Upper lobe of left lung (tissue), 6 donors: ENCODE results near the gene GBP5. TPM values are rescaled to one million over a fixed set of nuclear protein-coding genes. Genes with fewer than 3 reads are reported as not detected.
"Not testable (repeated sequence)": the region's sequence is repeated elsewhere in the genome, so short reads cannot be mapped to it uniquely, and the experiment has no call there.

Source experiments
- ATAC-seq, 2 donors: fragments of 200-7000 bp; cut with Tn5 transposase; one replicate each; pipeline ENCODE4 v1.9.1; 2022; ENCODE audit warnings: mild to moderate bottlenecking in 2 of 2, moderate library complexity in 2 of 2; ENCODE audit not compliant: low FRiP score in 2 of 2
- DNase-seq, 2 donors: peaks; one replicate each; pipeline ENCODE4 v3.0.0-alpha.2; 2019 to 2020
- H3K27ac ChIP-seq, 4 donors: fragments of 200-600 bp; sonication (generic); one replicate each; pipeline ENCODE4 v1.5.1; 2016 to 2019
- H3K27me3 ChIP-seq, 4 donors: fragments of 200-600 bp; sonication (generic); one replicate each; pipeline ENCODE4 v1.5.1; 2017 to 2019
- H3K36me3 ChIP-seq, 4 donors: fragments of 200-600 bp; sonication (generic); one replicate each; pipeline ENCODE4 v1.5.1; 2016 to 2019
- H3K4me1 ChIP-seq, 4 donors: fragments of 200-600 bp; sonication (generic); one replicate each; pipeline ENCODE4 v1.5.1; 2018 to 2019
- H3K4me3 ChIP-seq, 4 donors: fragments of 200-600 bp; sonication (generic); one replicate each; pipeline ENCODE4 v1.5.1; 2017 to 2019; ENCODE audit warnings: mild to moderate bottlenecking in 2 of 4, moderate library complexity in 1 of 4
- H3K9me3 ChIP-seq, 4 donors: fragments of 200-600 bp; sonication (generic); one replicate each; pipeline ENCODE4 v1.5.1; 2018 to 2019
- CTCF ChIP-seq, 6 experiments: fragments of 450-650 bp in 4 of 6; fragments of 200-600 bp in 2 of 6; sonication (generic) in 2 of 6; IDR thresholded peaks; one replicate each; pipeline ENCODE4 v1.5.1; 2016 to 2019; ENCODE audit warnings: antibody characterized with exemption in 6 of 6
- EP300 ChIP-seq, 4 donors: sonication (generic); formaldehyde crosslinking; IDR thresholded peaks; one replicate each; pipeline ENCODE4 v1.5.1; 2017; ENCODE audit warnings: antibody characterized with exemption in 4 of 4, control low read depth in 2 of 4
- POLR2A ChIP-seq, 4 donors: fragments of 450-650 bp; IDR thresholded peaks; one replicate each; pipeline ENCODE4 v1.5.1; 2016 to 2017; ENCODE audit warnings: antibody characterized with exemption in 4 of 4, mild to moderate bottlenecking in 2 of 4
- POLR2AphosphoS5 ChIP-seq, 2 donors: sonication (generic); formaldehyde crosslinking; IDR thresholded peaks; one replicate each; pipeline ENCODE4 v1.5.1; 2017; ENCODE audit warnings: antibody characterized with exemption in 2 of 2
- WGBS, 2 donors: methylation state at CpG; one replicate each; pipeline ENCODE4 v1.1.5; 2017 to 2018; 5-methylcytosine and 5-hydroxymethylcytosine counted together
- total RNA-seq, 6 donors: library from RNA; depleted of rRNA in 4 of 6; stranded (reverse); fragments of >200 nt in 4 of 6; gene quantifications; one replicate each; pipeline versions ENCODE4 v1.1.0 to v1.2.1, GENCODE V29; 2016 to 2021
- donor health status: DM: no; HTN: no; CAD: no; lungs with moderate emphysema.
- donor health status: DM: no; HTN: yes; CAD: no; lungs with severe emphysema.

GBP5 gene
- total RNA-seq, 6 donors from 2014 or later: 4.1 to 24.5 (median 7.9) TPM

DNA sequence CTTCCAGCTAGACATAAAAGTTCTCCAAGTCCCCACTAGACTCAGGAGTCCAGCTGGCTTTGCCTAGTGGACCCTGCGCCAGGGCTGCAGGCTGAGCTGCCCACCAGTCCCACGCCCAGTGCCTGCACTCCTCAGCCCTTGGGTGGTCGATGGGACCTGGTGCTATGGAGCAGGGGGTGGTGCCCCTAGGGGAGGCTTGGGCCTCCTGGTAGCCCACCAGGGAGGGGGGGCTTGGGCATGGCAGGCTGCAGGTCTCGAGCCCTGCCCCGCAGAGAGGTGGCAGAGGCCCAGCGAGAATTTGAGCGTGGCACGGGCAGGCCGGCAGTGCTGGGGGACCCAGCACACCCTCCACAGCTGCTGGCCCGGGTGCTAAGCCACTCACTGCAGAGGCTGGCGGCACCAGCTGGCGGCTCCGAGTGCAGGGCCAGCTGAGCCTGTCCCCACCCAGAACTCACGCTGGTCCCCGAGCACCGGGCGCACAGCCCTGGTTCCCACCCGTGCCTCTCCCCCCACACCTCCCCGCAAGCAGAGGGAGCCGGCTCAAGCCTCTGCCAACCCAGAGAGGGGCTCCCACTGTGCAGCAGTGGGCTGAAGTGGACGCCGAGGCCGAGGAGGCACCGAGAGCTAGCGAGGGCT lies 30.2 kb upstream of the GBP5 start:
- WGBS, 2 donors: 92 to 93% methylated on average over 8 to 17 of the region's 25 CpGs

DNA sequence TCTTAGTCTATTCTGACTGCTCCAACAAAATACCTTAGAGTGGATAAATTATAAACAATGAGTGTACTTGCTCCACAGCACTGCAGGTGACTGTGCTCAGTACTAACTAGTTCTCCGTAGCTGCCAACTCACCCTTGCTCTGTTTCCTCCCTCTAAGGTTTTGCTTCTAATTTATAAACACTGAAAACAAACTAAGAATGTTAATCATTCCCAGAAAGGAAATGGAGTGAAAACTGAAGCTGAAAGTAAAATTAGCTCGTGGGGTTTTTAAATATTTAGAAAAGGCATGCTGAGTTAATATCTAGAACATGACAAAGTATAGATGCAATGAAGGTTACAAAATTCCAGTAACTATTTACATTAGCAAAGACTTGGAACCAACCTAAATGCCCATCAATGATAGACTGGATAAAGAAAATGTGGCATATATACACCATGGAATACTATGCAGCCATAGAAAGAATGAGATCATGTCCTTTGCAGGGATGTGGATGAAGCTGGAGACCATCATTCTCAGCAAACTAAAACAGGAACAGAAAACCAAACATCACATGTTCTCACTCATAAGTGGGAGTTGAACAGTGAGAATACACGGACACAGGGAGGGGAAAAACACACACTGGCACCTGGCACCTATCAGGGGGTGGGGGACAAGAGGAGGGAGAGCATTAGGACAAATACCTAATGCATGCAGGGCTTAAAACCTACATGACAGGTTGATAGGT lies 27.2 kb upstream of the GBP5 start:
- WGBS, 2 donors: 34 to 38% methylated on average over 3 of the region's 3 CpGs
- H3K9me3 ChIP-seq, H3K27me3 ChIP-seq, ATAC-seq, H3K4me1 ChIP-seq, H3K36me3 ChIP-seq, H3K27ac ChIP-seq, DNase-seq, H3K4me3 ChIP-seq: not testable (repeated sequence)

More for the DNA sequence above, 30.2 kb upstream of the GBP5 start:
- Histone ChIP-seq H3K36me3 (no peaks in the 10 kb centered on the region), H3K27me3 (no peaks in the 10 kb centered on the region), H3K9me3 (no peaks in the 10 kb centered on the region), H3K4me1 (no peaks in the 10 kb centered on the region), H3K4me3 (no peak overlapping the region), H3K27ac (no peak overlapping the region)
- no peak for ATAC-seq
- TF ChIP-seq EP300 (IDR thresholded peaks at IDR 0.05): no peak
- no peak for TF ChIP-seq POLR2AphosphoS5 (IDR thresholded peaks at IDR 0.05)
- no peak for TF ChIP-seq POLR2A (IDR thresholded peaks at IDR 0.05)
- no peak for TF ChIP-seq CTCF (IDR thresholded peaks at IDR 0.05)
- DNase-seq: peak in 1 of 2 donors; percentile 72

- Histone ChIP-seq H3K4me3 (no peak overlapping the region), H3K27me3 (no peaks in the 10 kb centered on the region), H3K4me1 (peaks cover 0 to 4% (median 2%) of the 10 kb centered on the region in 4 donors), H3K9me3 (peaks cover 0 to under 1% (median 0%) of the 10 kb centered on the region in 4 donors), H3K27ac (no peak overlapping the region), H3K36me3 (no peaks in the 10 kb centered on the region)
- ATAC-seq (no peak), DNase-seq (no peak)
- TF ChIP-seq CTCF (IDR thresholded peaks at IDR 0.05): no peak
- no peak for TF ChIP-seq POLR2AphosphoS5 (IDR thresholded peaks at IDR 0.05)
- TF ChIP-seq POLR2A (IDR thresholded peaks at IDR 0.05): no peak
- TF ChIP-seq EP300 (IDR thresholded peaks at IDR 0.05): no peak
These were observed 25.8 kb upstream of the GBP5 start for GRCh38 chr1:89298461-89298860.

- H3K9me3 ChIP-seq: peaks cover 0 to 7% (median 3%) of the 10 kb centered on the region in 4 donors
- no peak overlapping the region for H3K27ac ChIP-seq
- H3K4me3 ChIP-seq: no peak overlapping the region
- 47 to 52% methylated on average over 1 of the region's 1 CpG for WGBS, 2 donors
- no peaks in the 10 kb centered on the region for H3K36me3 ChIP-seq
- no peaks in the 10 kb centered on the region for H3K27me3 ChIP-seq
- no peak for TF ChIP-seq POLR2AphosphoS5 (IDR thresholded peaks at IDR 0.05)
- TF ChIP-seq POLR2A (IDR thresholded peaks at IDR 0.05): no peak
- TF ChIP-seq EP300 (IDR thresholded peaks at IDR 0.05): no peak
- TF ChIP-seq CTCF (IDR thresholded peaks at IDR 0.05): no peak
- ATAC-seq (no peak), DNase-seq (no peak)
- H3K4me1 ChIP-seq: peaks cover 0 to 4% (median 2%) of the 10 kb centered on the region in 4 donors
These were observed 22.5 kb upstream of the GBP5 start for GRCh38 chr1:89295187-89295586.

DNA sequence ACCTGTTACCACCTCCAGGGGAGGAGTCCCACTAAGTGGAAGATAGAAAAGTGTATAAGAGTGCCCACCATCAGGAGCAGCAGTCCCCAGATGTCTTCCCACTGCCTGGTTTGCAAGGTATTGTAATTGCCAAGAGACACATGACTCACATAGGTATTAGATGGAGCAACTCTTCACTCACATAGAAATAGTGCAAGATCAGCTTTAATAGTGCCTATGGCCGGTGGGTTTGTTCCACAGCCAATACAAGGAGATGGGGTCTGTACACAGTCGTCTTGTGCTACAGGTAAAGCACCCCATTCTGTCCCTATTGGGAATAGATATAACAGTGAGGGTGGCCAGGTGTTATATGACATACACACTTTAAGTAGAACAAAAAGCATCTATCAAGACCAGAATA lies 18.6 kb upstream of the GBP5 start:
- no peak for DNase-seq
- H3K36me3 ChIP-seq: no peaks in the 10 kb centered on the region
- peaks cover 7 to 16% (median 13%) of the 10 kb centered on the region in 4 donors for H3K4me1 ChIP-seq
- peaks cover 0 to 7% (median 3%) of the 10 kb centered on the region in 4 donors for H3K9me3 ChIP-seq
- 96 to 100% methylated on average over 2 of the region's 2 CpGs for WGBS, 2 donors
- H3K27ac ChIP-seq: no peak overlapping the region
- H3K27me3 ChIP-seq: no peaks in the 10 kb centered on the region
- no peak for ATAC-seq
- no peak overlapping the region for H3K4me3 ChIP-seq
- TF ChIP-seq POLR2AphosphoS5 (IDR thresholded peaks at IDR 0.05) (no peak), CTCF (IDR thresholded peaks at IDR 0.05) (no peak), POLR2A (IDR thresholded peaks at IDR 0.05) (no peak), EP300 (IDR thresholded peaks at IDR 0.05) (no peak)
